Gastrocnemius medialis (tissue), 4 donors: ENCODE measurements around the gene MMEL1.
"Not testable (repeated sequence)": the region's sequence is repeated elsewhere in the genome, so short reads cannot be mapped to it uniquely, and the experiment has no call there.

Source experiments
- POLR2A ChIP-seq, 2 donors: fragments of 450-650 bp; IDR thresholded peaks; one replicate each; pipeline ENCODE4 v1.6.1; 2017; ENCODE audit warnings: antibody characterized with exemption in 2 of 2, mild to moderate bottlenecking in 2 of 2, moderate library complexity in 2 of 2
- TF ChIP-seq, protein P1 (sequence below), 5 experiments: fragments of 450-650 bp in 3 of 5; fragments of 200-600 bp in 2 of 5; sonication (generic) in 2 of 5; IDR thresholded peaks in 4 of 5; conservative IDR thresholded peaks in 1 of 5; 1 replicate in 4 of 5; 2 replicates in 1 of 5; pipeline ENCODE4 v1.5.1; 2016 to 2019; ENCODE audit warnings: antibody characterized with exemption in 5 of 5, mild to moderate bottlenecking in 3 of 5, moderate library complexity in 3 of 5

DNA sequence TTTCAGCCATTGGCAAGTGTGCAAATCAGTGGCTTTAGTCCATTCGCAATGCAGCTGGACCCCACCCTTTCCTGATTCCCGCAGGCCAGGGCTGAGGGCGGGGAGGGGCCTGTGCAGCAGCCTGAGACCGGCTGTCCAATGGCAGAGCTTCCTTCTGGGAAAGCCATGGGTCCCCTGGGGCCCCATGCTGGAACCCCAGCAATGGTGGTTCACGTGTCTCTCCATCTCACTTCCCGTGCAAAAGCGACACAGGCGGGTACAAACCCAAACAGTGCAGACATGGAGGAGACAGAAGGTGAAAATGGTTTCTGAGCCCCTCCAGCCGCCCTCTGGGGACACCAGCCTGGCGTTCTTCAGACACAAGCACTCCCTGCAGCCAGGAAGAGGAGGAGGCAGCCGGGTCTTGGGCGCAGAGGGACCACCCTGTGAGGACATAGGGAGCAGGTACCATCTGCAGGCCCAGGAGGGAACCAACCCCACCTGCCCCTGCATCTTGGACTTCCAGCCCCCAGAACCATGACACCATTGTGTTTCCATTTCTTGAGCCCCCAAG lies 82.4 kb downstream of the MMEL1 start:
- TF ChIP-seq POLR2A (IDR thresholded peaks at IDR 0.05) = not testable (repeated sequence)
- TF ChIP-seq, protein P1, sequence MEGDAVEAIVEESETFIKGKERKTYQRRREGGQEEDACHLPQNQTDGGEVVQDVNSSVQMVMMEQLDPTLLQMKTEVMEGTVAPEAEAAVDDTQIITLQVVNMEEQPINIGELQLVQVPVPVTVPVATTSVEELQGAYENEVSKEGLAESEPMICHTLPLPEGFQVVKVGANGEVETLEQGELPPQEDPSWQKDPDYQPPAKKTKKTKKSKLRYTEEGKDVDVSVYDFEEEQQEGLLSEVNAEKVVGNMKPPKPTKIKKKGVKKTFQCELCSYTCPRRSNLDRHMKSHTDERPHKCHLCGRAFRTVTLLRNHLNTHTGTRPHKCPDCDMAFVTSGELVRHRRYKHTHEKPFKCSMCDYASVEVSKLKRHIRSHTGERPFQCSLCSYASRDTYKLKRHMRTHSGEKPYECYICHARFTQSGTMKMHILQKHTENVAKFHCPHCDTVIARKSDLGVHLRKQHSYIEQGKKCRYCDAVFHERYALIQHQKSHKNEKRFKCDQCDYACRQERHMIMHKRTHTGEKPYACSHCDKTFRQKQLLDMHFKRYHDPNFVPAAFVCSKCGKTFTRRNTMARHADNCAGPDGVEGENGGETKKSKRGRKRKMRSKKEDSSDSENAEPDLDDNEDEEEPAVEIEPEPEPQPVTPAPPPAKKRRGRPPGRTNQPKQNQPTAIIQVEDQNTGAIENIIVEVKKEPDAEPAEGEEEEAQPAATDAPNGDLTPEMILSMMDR (IDR thresholded peaks at IDR 0.05 in 4 of 5, conservative IDR thresholded peaks at IDR 0.05 in 1 of 5) = not testable (repeated sequence)
